ENCODE results near the gene KCNAB1.
"Not testable (repeated sequence)": the region's sequence is repeated elsewhere in the genome, so short reads cannot be mapped to it uniquely, and the experiment has no call there.

Gene KCNAB1

GRCh38 chr3:156180077-156180476, 59.7 kb downstream of the KCNAB1 start:
- H3K4me3 Mint-ChIP-seq, result no peak overlapping the region
- H3K36me3 Mint-ChIP-seq, result no peaks in the 10 kb centered on the region
- H3K27ac Mint-ChIP-seq, result no peak overlapping the region
- no peaks in the 10 kb centered on the region for H3K4me1 Mint-ChIP-seq (ENCODE audit: low read depth)
- H3K27me3 Mint-ChIP-seq, result no peaks in the 10 kb centered on the region
- H3K9me3 Mint-ChIP-seq (ENCODE audit: low read depth), result no peaks in the 10 kb centered on the region

GRCh38 chr3:156181509-156181908, 61.1 kb downstream of the KCNAB1 start:
- no peaks in the 10 kb centered on the region for H3K9me3 Mint-ChIP-seq (ENCODE audit: low read depth)
- H3K36me3 Mint-ChIP-seq, result no peaks in the 10 kb centered on the region
- H3K4me3 Mint-ChIP-seq, result no peak overlapping the region
- no peaks in the 10 kb centered on the region for H3K4me1 Mint-ChIP-seq (ENCODE audit: low read depth)
- no peak overlapping the region for H3K27ac Mint-ChIP-seq
- H3K27me3 Mint-ChIP-seq, result no peaks in the 10 kb centered on the region

GRCh38 chr3:156183396-156183795, 63.0 kb downstream of the KCNAB1 start:
- Mint-ChIP-seq H3K4me1 (ENCODE audit: low read depth) (no peaks in the 10 kb centered on the region), H3K27ac (no peak overlapping the region), H3K9me3 (ENCODE audit: low read depth) (no peaks in the 10 kb centered on the region), H3K4me3 (no peak overlapping the region), H3K27me3 (no peaks in the 10 kb centered on the region), H3K36me3 (no peaks in the 10 kb centered on the region)

- H3K4me3 Mint-ChIP-seq, result no peak overlapping the region
- H3K4me1 Mint-ChIP-seq (ENCODE audit: low read depth), result no peaks in the 10 kb centered on the region
- H3K36me3 Mint-ChIP-seq, result no peaks in the 10 kb centered on the region
- no peak overlapping the region for H3K27ac Mint-ChIP-seq
- H3K27me3 Mint-ChIP-seq, result no peaks in the 10 kb centered on the region
- H3K9me3 Mint-ChIP-seq (ENCODE audit: low read depth), result no peaks in the 10 kb centered on the region
These were observed 63.8 kb downstream of the KCNAB1 start for GRCh38 chr3:156184156-156184555.

GRCh38 chr3:156187146-156187769, 66.9 kb downstream of the KCNAB1 start:
- H3K27me3 Mint-ChIP-seq, result no peaks in the 10 kb centered on the region
- H3K9me3 Mint-ChIP-seq (ENCODE audit: low read depth), result no peaks in the 10 kb centered on the region
- H3K27ac Mint-ChIP-seq, result no peak overlapping the region
- no peak overlapping the region for H3K4me3 Mint-ChIP-seq
- H3K4me1 Mint-ChIP-seq (ENCODE audit: low read depth), result no peaks in the 10 kb centered on the region
- no peaks in the 10 kb centered on the region for H3K36me3 Mint-ChIP-seq

GRCh38 chr3:156188757-156189156, 68.4 kb downstream of the KCNAB1 start:
- H3K4me3 Mint-ChIP-seq, result no peak overlapping the region
- H3K36me3 Mint-ChIP-seq, result no peaks in the 10 kb centered on the region
- no peaks in the 10 kb centered on the region for H3K9me3 Mint-ChIP-seq (ENCODE audit: low read depth)
- no peaks in the 10 kb centered on the region for H3K4me1 Mint-ChIP-seq (ENCODE audit: low read depth)
- H3K27ac Mint-ChIP-seq, result no peak overlapping the region
- H3K27me3 Mint-ChIP-seq, result no peaks in the 10 kb centered on the region

GRCh38 chr3:156189927-156190326, 69.5 kb downstream of the KCNAB1 start:
- H3K27me3 Mint-ChIP-seq, result no peaks in the 10 kb centered on the region
- no peaks in the 10 kb centered on the region for H3K4me1 Mint-ChIP-seq (ENCODE audit: low read depth)
- H3K36me3 Mint-ChIP-seq, result no peaks in the 10 kb centered on the region

GRCh38 chr3:156194945-156195344, 74.6 kb downstream of the KCNAB1 start:
- not testable (repeated sequence) for H3K9me3 Mint-ChIP-seq (ENCODE audit: low read depth); H3K36me3 Mint-ChIP-seq; H3K27ac Mint-ChIP-seq; H3K4me1 Mint-ChIP-seq (ENCODE audit: low read depth); H3K27me3 Mint-ChIP-seq; H3K4me3 Mint-ChIP-seq

More at GRCh38 chr3:156189927-156190326, 69.5 kb downstream of the KCNAB1 start:
- H3K27ac Mint-ChIP-seq, result no peak overlapping the region
- H3K4me3 Mint-ChIP-seq, result no peak overlapping the region
- no peaks in the 10 kb centered on the region for H3K9me3 Mint-ChIP-seq (ENCODE audit: low read depth)

- not testable (repeated sequence) for H3K36me3 Mint-ChIP-seq; H3K9me3 Mint-ChIP-seq (ENCODE audit: low read depth); H3K4me3 Mint-ChIP-seq; H3K4me1 Mint-ChIP-seq (ENCODE audit: low read depth); H3K27ac Mint-ChIP-seq; H3K27me3 Mint-ChIP-seq
These were observed 76.8 kb downstream of the KCNAB1 start for GRCh38 chr3:156197152-156197551.

GRCh38 chr3:156201411-156202405, 81.3 kb downstream of the KCNAB1 start:
- no peak overlapping the region for H3K4me3 Mint-ChIP-seq
- H3K9me3 Mint-ChIP-seq (ENCODE audit: low read depth), result no peaks in the 10 kb centered on the region
- H3K27me3 Mint-ChIP-seq, result peaks cover 7% of the 10 kb centered on the region
- H3K27ac Mint-ChIP-seq, result no peak overlapping the region
- no peaks in the 10 kb centered on the region for H3K36me3 Mint-ChIP-seq
- no peaks in the 10 kb centered on the region for H3K4me1 Mint-ChIP-seq (ENCODE audit: low read depth)

GRCh38 chr3:156206157-156206556, 85.8 kb downstream of the KCNAB1 start:
- H3K9me3 Mint-ChIP-seq (ENCODE audit: low read depth), result no peaks in the 10 kb centered on the region
- H3K36me3 Mint-ChIP-seq, result no peaks in the 10 kb centered on the region
- no peaks in the 10 kb centered on the region for H3K4me1 Mint-ChIP-seq (ENCODE audit: low read depth)
- H3K4me3 Mint-ChIP-seq, result no peak overlapping the region
- H3K27ac Mint-ChIP-seq, result no peak overlapping the region
- peaks cover 7% of the 10 kb centered on the region for H3K27me3 Mint-ChIP-seq

GRCh38 chr3:156207802-156208685, 87.7 kb downstream of the KCNAB1 start:
- no peak overlapping the region for H3K4me3 Mint-ChIP-seq
- H3K4me1 Mint-ChIP-seq (ENCODE audit: low read depth), result no peaks in the 10 kb centered on the region
- H3K9me3 Mint-ChIP-seq (ENCODE audit: low read depth), result no peaks in the 10 kb centered on the region
- H3K27me3 Mint-ChIP-seq, result peaks cover 11% of the 10 kb centered on the region
- no peaks in the 10 kb centered on the region for H3K36me3 Mint-ChIP-seq
- no peak overlapping the region for H3K27ac Mint-ChIP-seq

- Mint-ChIP-seq H3K4me1 (ENCODE audit: low read depth) (no peaks in the 10 kb centered on the region), H3K27me3 (peaks cover 9% of the 10 kb centered on the region), H3K9me3 (ENCODE audit: low read depth) (no peaks in the 10 kb centered on the region), H3K36me3 (no peaks in the 10 kb centered on the region), H3K27ac (no peak overlapping the region), H3K4me3 (no peak overlapping the region)
These were observed 89.4 kb downstream of the KCNAB1 start for GRCh38 chr3:156209631-156210335.

- H3K27me3 Mint-ChIP-seq, result peaks cover 11% of the 10 kb centered on the region
- H3K4me3 Mint-ChIP-seq, result no peak overlapping the region
- H3K4me1 Mint-ChIP-seq (ENCODE audit: low read depth), result no peaks in the 10 kb centered on the region
These were observed 91.2 kb downstream of the KCNAB1 start for GRCh38 chr3:156211583-156211982.

More at GRCh38 chr3:156211583-156211982, 91.2 kb downstream of the KCNAB1 start:
- Mint-ChIP-seq H3K36me3 (no peaks in the 10 kb centered on the region), H3K27ac (no peak overlapping the region), H3K9me3 (ENCODE audit: low read depth) (no peaks in the 10 kb centered on the region)
